Stimulated activated CD8-positive, alpha-beta memory T cell treated with anti-CD3 and anti-CD28 coated beads, Interleukin-4, amount 100 ng/mL, for 48 hours (primary cell): Measurements from ENCODE around the gene FBXW11.
"Not testable (repeated sequence)": the region's sequence is repeated elsewhere in the genome, so short reads cannot be mapped to it uniquely, and the experiment has no call there.

ENCODE experiments used
- DNase-seq: peaks from one replicate; pipeline ENCODE4 v3.0.0-alpha.2; 2020

FBXW11 gene

DNA sequence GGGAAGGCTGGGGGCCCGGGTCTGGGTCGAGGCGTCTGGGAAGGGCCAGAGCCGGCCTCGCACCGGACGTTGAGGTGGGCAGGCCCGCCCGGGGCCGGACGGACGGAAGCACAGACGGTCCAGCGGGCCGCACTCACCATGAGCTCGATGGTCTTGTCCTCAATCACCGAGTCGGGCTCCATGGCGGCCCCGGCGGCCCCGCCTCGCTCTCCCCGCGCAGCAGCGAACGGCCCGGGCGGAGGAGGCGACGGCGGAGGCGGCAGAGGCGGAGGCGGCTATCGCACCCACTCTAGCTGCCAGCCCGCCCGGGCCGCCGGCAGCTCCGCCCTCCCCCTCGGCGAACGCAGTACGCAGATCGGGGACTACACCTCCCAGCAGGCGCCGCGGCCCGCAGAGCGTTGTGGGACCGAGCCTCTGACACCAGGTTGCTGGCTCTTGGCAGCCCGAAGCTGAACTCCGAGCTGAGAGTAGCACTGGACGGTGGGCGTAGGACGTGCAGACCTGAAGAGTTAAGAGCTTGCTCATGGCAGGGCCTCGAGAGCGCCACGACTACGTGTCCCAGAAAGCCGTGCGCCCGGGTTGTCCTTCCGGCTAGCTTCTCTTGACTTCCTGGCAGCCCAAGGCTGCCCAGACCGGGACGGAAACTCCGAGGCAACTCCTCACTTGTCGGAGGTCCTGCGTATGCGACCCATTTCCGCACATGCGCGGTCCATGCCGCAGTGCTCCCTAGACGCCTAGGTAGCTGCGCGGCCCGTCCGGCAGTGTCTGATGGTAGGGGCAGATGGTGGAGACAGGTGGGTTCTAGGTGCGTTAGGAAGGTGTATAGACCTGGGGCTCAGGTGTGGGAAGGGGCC lies at the start of gene FBXW11:
FBXW11 (minus strand) TSS at position 318 of the 854 bp plus-strand sequence; CDS start at position 182, 136 bp downstream.
- DNase-seq = peak; percentile 97

GRCh38 chr5:172055996-172056395 lies 49.6 kb upstream of the FBXW11 start:
- DNase-seq = no peak

DNA sequence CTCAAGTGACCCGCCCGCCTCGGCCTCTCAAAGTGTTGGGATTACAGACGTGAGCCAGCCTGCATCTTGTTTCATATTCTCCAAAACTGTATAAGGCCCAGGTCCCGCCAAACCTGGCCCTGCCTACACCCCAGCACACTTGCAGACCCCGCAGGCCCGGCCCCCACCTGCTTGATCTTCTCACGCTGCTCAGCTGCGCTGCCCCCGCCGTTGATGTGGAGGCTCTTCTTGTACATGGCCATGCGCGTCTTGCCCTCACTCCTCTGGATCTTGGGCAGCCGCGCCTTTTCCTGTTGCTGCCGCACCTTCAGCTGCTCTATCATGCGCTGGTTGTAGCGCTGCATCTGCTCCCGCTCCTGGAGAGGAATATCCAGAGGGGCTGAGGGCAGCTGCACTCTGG lies 49.0 kb upstream of the FBXW11 start:
- no peak for DNase-seq

GRCh38 chr5:172054611-172055153 lies 48.2 kb upstream of the FBXW11 start:
- DNase-seq = no peak

DNA sequence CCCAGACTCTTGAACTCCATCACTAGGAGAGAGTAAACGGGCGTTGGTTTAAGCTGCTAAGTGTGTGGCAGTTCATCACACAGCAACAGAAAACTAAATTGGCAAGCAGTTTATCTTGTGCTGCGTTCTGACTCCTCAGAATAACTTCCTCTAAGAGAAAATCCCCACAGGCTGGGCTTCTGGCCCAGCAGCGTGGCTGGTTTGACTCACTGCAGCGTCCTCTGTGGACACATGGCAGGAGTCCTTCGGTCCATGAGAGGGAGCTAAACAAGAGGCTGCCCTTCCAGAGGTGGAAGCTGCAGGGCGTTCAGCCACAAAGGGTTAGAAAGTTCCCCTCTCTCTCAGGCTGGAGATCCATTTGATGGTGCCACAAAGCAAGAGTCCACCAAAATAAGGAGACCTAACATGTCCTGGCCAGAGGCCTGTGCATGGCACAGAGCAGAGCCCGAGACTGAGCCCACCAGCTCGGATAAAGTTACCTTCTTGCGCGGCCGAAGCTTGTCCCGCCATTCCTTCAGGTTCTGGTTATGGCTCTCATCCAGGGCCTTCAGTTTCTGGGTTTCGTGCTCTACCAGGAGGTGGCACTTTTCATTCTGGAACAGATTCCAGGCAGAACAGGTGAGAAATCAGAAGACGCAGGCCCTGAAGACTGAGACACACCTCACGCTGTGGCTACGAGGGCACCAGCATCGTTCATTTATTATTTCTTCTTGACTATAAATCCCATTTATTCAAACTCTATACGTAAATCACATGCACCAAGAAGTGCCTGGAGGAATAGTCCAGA lies 46.2 kb upstream of the FBXW11 start:
- DNase-seq = peak; percentile 10

DNA sequence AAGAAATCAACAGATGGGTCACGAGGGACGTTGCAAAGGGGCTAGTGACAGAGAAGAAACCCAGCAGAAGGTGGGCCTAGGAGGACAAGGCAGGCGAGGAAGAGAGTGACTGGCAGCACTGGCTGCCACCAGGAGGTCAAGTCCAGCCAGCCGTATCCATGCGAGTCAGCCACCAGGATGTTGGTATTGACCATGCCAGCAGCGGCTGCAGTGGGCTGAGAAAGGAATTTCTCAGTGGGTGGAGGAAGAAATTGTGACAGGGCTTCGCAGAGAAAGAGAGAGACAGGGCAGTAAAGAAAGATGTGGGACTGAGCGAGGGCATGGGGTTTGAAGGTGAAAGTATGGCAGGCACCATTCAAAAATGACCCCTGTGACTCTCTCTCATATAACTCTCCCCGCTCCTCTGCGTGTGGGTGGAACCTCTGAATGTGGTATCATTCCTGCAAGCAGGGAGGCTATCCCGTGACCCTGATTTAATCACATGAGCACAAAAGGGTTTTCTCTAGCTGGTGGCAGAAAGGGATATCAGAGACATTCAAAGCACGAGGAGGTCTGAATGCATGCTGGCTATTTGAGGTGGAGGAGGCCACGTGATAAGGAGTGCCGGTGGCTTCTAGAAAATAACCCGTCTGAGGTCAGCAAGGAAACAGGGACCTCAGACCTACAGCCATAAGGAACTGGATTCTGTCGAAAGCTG lies 45.4 kb upstream of the FBXW11 start:
- DNase-seq = no peak

- DNase-seq = no peak
Observed at GRCh38 chr5:172050080-172050479, 43.6 kb upstream of the FBXW11 start.

DNA sequence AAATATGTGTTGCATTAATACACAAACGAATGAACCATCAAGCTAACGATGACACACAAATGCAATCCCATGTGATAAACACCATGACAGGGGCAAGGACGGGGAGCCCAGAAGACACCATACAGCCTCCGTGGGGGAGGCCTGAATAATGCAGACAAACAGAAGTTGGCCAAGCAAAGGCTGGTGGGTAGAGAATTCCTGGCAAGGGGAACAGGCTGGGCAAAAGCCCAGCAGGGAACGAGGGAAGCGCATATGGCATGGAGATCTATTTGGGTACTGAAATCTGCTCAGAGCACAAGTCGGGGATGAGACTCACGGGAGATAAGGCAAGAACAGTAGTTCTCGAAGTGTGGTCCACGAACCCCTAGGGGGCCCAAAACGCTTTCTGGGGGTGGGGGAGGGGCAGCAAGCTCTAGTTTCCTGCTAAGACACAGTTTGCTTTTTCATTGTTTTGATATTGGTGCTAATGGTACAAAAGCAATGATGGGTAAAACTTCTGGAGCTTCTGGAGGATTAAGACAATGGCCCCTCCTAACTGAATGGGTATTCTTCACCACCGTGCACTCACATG lies 42.9 kb upstream of the FBXW11 start:
- no peak for DNase-seq

- no peak for DNase-seq
Observed at GRCh38 chr5:172048539-172049101, 42.2 kb upstream of the FBXW11 start.

GRCh38 chr5:172048170-172048422 lies 41.7 kb upstream of the FBXW11 start:
- DNase-seq = no peak

GRCh38 chr5:172046593-172046992 lies 40.2 kb upstream of the FBXW11 start:
- DNase-seq = no peak

DNA sequence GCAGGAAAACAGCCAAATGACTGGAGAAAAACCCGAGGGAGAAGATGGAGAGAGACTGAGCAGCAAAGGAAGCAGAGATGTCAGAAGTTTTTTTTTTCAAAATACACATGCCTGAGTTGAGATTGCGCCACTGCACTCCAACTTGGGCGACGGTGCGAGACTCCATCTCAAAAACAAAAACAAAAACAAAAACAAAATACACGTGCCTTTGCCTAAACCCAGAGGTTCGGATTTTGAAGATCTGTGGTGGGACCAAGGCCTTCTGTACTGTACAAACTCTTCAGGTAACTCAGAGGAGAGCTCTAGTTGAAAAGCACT lies 38.8 kb upstream of the FBXW11 start:
- DNase-seq = no peak

- DNase-seq = no peak
Observed at GRCh38 chr5:172044631-172045314, 38.3 kb upstream of the FBXW11 start.

DNA sequence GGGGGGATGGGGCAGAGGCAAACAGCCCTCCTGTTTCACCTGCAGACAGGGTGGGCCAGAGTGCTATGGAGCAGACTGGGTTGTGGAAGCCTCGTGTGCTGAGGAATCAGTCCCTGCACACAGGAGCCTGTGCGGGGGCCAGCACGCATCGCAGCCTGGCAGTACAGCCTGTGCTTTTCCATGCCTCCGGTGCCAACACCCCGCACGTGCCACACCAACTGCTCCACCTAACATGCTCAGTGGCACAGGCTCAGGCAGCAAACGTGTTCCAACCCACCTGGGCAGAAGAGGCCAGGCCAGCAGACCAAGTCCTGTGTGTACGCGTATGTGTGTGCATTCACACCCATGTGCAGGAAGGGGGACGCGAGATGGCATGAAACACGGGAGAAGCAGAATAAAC lies 37.4 kb upstream of the FBXW11 start:
- DNase-seq = no peak

- DNase-seq = no peak
Observed at GRCh38 chr5:172042183-172042582, 35.7 kb upstream of the FBXW11 start.

GRCh38 chr5:172038167-172038566 lies 31.7 kb upstream of the FBXW11 start:
- no peak for DNase-seq

DNA sequence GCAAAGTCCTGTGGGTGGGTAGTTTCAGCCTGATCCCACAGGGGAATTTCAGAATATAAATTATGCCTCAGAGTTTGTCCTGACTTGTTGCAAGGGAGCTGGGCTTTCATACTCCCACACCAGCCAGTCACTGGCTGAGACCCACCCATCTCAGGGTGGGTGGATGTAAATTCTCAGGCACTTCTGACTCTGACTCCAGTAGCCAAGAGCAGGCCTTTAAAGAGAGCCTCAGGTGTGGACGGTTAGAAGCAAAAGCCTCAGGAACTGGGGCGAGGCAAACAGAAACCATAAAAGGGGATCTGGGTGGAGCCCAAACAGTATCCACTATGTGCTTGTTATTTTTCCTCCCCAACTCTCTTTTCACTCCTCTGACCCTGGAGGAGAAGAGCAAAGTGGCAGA lies 28.6 kb upstream of the FBXW11 start:
- DNase-seq = no peak

DNA sequence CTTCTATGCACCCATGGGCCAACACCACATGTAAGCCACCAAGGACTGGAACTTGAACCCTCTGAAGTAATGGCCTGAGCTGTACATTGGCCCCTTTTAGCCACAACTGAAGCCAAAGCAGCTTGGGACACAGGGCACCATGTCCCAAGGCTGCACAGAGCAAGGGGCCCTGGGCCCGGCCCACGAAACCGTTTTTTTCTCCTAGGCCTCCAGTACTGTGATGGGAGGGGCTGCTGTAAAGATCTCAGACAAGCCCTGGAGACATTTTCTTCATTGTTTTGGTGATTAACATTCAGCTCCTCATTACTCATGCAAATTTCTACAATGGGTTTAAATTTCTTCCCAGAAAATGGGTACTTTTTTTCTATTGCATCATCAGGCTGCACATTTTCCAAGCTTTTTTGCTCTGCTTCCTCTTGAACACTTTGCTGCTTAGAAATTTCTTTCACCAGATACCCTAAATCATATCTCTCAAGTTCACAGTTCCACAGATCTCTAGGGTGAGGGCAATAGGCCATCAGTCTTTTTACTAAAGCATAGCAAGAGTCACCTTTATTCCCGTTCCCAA lies 25.5 kb upstream of the FBXW11 start:
- no peak for DNase-seq

DNA sequence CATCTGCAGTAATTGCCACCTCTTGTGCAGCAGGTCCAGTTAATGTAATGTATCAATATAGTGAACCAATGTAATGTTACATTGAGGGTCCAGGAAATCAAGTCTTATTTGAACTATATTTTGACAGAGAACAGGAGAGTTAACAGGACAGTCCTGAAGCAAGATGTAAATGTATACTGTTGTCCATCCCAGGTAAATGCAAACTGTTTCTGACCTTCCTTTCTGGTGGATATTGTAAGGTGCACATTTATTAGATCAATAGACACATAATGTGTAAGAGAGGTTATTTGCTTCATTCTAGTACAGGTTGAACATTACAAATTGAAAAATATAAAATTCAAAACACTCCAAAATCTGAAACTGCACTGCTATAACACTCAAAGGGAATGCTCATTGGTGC lies 23.4 kb upstream of the FBXW11 start:
- DNase-seq = no peak

GRCh38 chr5:172028167-172028566 lies 21.7 kb upstream of the FBXW11 start:
- no peak for DNase-seq

GRCh38 chr5:172020110-172020786 lies 13.8 kb upstream of the FBXW11 start:
- DNase-seq = not testable (repeated sequence)
